Epidermal melanocyte (primary cell): ENCODE results near the gene PDXDC1.
"Not testable (repeated sequence)": the region's sequence is repeated elsewhere in the genome, so short reads cannot be mapped to it uniquely, and the experiment has no call there.

ENCODE experiments used
- DNase-seq: peaks from one replicate; pipeline ENCODE4 v3.0.0; 2011; ENCODE audit warnings: low spot score; ENCODE audit not compliant: insufficient read length

The PDXDC1 gene

GRCh38 chr16:15062085-15062810 lies 87.4 kb downstream of the PDXDC1 start:
- not testable (repeated sequence) for DNase-seq

- not testable (repeated sequence) for DNase-seq
These were observed 91.1 kb downstream of the PDXDC1 start for GRCh38 chr16:15065961-15066360.

GRCh38 chr16:15066690-15067089 lies 91.9 kb downstream of the PDXDC1 start:
- DNase-seq = not testable (repeated sequence)

GRCh38 chr16:15071013-15071412 lies 96.2 kb downstream of the PDXDC1 start:
- not testable (repeated sequence) for DNase-seq

- DNase-seq = not testable (repeated sequence)
These were observed 97.3 kb downstream of the PDXDC1 start for GRCh38 chr16:15071916-15072769.

GRCh38 chr16:15073101-15073500 lies 98.3 kb downstream of the PDXDC1 start:
- DNase-seq = no peak

GRCh38 chr16:15076161-15076560 lies 101.3 kb downstream of the PDXDC1 start:
- not testable (repeated sequence) for DNase-seq

- DNase-seq = not testable (repeated sequence)
These were observed 106.1 kb downstream of the PDXDC1 start for GRCh38 chr16:15080883-15081282.

- DNase-seq = not testable (repeated sequence)
These were observed 108.0 kb downstream of the PDXDC1 start for GRCh38 chr16:15082788-15083187.

GRCh38 chr16:15090663-15091269 lies 115.9 kb downstream of the PDXDC1 start:
- DNase-seq = not testable (repeated sequence)

- not testable (repeated sequence) for DNase-seq
These were observed 118.7 kb downstream of the PDXDC1 start for GRCh38 chr16:15093571-15093954.

- DNase-seq = peak; percentile 79
These were observed 119.4 kb downstream of the PDXDC1 start, which contains the start of gene RRN3 for GRCh38 chr16:15093955-15094827. Gene RRN3 (minus strand): TSS chr16:15094272. CDS start chr16:15094233, 39 bp downstream.

GRCh38 chr16:15096583-15096972 lies 121.8 kb downstream of the PDXDC1 start:
- not testable (repeated sequence) for DNase-seq

- DNase-seq = not testable (repeated sequence)
These were observed 124.6 kb downstream of the PDXDC1 start for GRCh38 chr16:15099366-15099909.

GRCh38 chr16:15100372-15100987 lies 125.7 kb downstream of the PDXDC1 start:
- DNase-seq = not testable (repeated sequence)

GRCh38 chr16:15127641-15128425 lies 153.0 kb downstream of the PDXDC1 start:
- not testable (repeated sequence) for DNase-seq

- DNase-seq = not testable (repeated sequence)
These were observed 155.6 kb downstream of the PDXDC1 start for GRCh38 chr16:15130256-15130932.

GRCh38 chr16:15130943-15131700 lies 156.3 kb downstream of the PDXDC1 start:
- not testable (repeated sequence) for DNase-seq
